Measurements from ENCODE around the gene NRAS. TPM values are rescaled to one million over a fixed set of nuclear protein-coding genes. Genes with fewer than 3 reads are reported as not detected.

The NRAS gene
- total RNA-seq, 2 donors from 2014 or later = 23.4 to 24.6 TPM

DNA sequence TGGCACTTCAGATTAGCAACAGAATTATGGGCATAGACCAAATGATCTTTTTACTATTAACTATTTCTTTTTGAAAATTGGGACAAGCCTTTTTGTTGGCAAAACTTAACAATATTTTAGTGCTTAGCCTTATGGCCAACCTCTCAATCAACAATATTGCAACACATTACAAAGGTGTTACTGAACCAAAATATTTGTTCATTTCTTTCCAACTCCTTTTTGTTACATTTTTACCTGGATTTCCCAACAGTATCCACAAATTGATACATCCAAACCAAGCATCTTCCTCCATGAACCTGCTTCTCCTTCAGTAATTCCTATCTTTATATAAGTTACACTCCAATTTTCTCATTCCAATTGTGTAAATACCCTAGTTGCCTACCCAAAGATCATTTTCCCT lies 19.8 kb downstream of the NRAS start:
- intact Hi-C loops (cut with DNase I) = no loop called here
- H3K9me3 ChIP-seq = no peaks in the 10 kb centered on the region

DNA sequence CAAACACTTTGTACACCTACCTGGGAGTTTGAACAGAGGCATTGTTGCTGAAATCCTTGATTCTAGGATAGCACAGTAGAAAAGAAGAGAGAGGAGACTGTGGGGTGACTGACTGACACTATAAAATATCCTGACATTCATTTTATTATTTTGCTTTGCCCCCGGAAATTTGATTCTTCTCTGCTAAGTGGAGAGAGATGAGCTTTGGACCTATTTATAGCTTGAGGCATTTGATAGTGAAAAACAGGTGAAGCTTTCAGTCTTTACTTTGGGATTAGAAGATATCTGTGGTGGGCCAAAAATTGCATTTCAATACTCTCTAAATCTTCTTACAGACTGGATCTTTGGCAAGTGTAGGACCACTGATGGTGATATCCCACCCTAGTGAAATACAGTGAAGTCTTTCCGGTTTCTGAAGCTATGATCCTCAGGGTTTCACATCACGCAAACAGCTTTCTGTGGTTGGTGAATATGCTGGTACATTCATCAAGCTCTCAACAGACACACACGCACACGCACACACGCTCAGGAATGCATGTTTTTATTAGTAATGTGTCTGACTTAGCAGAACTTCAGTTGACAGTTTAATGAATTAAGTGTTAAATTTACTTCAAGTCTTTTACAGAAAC lies 21.0 kb downstream of the NRAS start, which contains the start of gene AMPD1:
AMPD1 (minus strand) TSS at position 117 of the 629 bp plus-strand sequence; CDS start at position 42, 75 bp downstream.
- Histone ChIP-seq H3K36me3 (no peaks in the 10 kb centered on the region), H3K27me3 (replicated peaks; ENCODE audit: insufficient read depth) (no peaks in the 10 kb centered on the region), H3K9me3 (no peaks in the 10 kb centered on the region), H3K4me1 (replicated peaks) (no peaks in the 10 kb centered on the region), H3K4me3 (no peak within 1 kb of the TSS), H3K27ac (no peak within 1 kb of the TSS)
- TF ChIP-seq POLR2A (IDR thresholded peaks at IDR 0.05) = no peak
- TF ChIP-seq, protein P1, sequence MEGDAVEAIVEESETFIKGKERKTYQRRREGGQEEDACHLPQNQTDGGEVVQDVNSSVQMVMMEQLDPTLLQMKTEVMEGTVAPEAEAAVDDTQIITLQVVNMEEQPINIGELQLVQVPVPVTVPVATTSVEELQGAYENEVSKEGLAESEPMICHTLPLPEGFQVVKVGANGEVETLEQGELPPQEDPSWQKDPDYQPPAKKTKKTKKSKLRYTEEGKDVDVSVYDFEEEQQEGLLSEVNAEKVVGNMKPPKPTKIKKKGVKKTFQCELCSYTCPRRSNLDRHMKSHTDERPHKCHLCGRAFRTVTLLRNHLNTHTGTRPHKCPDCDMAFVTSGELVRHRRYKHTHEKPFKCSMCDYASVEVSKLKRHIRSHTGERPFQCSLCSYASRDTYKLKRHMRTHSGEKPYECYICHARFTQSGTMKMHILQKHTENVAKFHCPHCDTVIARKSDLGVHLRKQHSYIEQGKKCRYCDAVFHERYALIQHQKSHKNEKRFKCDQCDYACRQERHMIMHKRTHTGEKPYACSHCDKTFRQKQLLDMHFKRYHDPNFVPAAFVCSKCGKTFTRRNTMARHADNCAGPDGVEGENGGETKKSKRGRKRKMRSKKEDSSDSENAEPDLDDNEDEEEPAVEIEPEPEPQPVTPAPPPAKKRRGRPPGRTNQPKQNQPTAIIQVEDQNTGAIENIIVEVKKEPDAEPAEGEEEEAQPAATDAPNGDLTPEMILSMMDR (IDR thresholded peaks at IDR 0.05) = no peak
- no peak for TF ChIP-seq POLR2AphosphoS5 (IDR thresholded peaks at IDR 0.05)
- intact Hi-C loops (cut with DNase I) = no loop called here
- 23% methylated on average over 6 of the region's 6 CpGs for WGBS
- no peak for DNase-seq (ENCODE audit: low spot score)

More for the DNA sequence above, 19.8 kb downstream of the NRAS start:
- no peaks in the 10 kb centered on the region for H3K27me3 ChIP-seq (replicated peaks; ENCODE audit: insufficient read depth)
- TF ChIP-seq POLR2A (IDR thresholded peaks at IDR 0.05) (no peak), POLR2AphosphoS5 (IDR thresholded peaks at IDR 0.05) (no peak)
- no peak overlapping the region for H3K27ac ChIP-seq
- no peaks in the 10 kb centered on the region for H3K4me1 ChIP-seq (replicated peaks)
- H3K36me3 ChIP-seq = no peaks in the 10 kb centered on the region
- DNase-seq (ENCODE audit: low spot score) = no peak
- no peak overlapping the region for H3K4me3 ChIP-seq

DNA sequence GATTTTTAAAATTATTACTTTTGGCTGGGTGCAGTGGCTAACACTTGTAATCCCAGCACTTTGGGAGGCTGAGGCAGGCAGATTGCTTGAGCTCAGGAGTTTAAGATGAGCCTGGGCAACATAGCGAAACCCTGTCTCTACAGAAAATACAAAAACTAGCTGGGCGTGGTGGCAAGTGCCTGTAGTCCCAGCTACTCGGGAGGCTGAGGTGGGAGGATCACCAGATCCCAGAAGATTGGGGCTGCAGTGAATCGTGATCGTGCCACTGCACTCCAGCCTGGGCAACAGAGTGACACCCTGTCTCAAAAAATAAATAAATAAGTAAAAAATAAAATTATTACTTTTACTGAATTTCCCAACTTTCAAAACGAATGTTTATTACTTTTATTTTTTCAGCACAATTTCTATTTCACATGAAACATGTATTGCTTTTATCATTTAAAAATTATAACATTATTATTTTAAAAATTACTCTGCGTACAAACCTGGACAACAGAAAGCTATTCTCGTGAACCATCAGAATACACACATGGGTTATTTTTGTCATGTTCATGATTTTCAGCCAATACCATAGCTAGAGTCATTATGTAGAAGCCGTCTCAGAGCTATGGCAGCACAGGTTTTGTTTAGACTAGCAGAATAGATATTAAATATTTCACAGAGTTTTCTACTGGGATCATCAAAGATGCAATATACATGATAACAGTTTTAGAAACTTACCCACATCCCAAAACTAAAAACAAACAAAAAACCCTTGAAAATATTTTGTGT lies 21.8 kb downstream of the NRAS start:
- DNase-seq (ENCODE audit: low spot score) = no peak
- no peaks in the 10 kb centered on the region for H3K9me3 ChIP-seq
- no peak overlapping the region for H3K27ac ChIP-seq
- WGBS = 87% methylated on average over 9 of the region's 9 CpGs
- H3K36me3 ChIP-seq = no peaks in the 10 kb centered on the region
- no peaks in the 10 kb centered on the region for H3K27me3 ChIP-seq (replicated peaks; ENCODE audit: insufficient read depth)
- H3K4me3 ChIP-seq = no peak overlapping the region
- intact Hi-C loops (cut with DNase I) = no loop called here
- no peaks in the 10 kb centered on the region for H3K4me1 ChIP-seq (replicated peaks)
- no peak for TF ChIP-seq POLR2A (IDR thresholded peaks at IDR 0.05)
- TF ChIP-seq POLR2AphosphoS5 (IDR thresholded peaks at IDR 0.05) = no peak
- TF ChIP-seq, protein P1 (IDR thresholded peaks at IDR 0.05) = no peak

DNA sequence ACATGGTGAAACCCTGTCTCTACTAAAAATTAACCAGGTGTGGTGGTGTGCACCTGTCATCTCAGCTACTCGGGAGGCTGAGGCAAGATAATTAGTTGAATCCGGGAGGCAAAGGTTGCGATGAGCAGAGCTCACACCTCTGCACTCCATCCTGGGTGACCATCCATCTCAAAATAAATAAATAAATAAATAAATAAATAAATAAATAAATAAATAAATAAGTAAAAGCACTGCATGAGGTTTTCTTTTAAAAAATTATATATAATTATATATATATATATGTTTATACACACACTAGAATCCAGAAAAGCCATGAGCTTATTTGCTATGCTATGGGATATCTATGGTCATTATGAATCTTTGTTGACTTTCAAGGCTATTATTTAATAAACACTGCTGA lies 23.6 kb downstream of the NRAS start:
- whole genome bisulfite sequencing = 86% methylated on average over 3 of the region's 3 CpGs
- DNase-seq (ENCODE audit: low spot score) = no peak
- intact Hi-C loops (cut with DNase I) = no loop called here
- Histone ChIP-seq H3K36me3 (no peaks in the 10 kb centered on the region), H3K9me3 (no peaks in the 10 kb centered on the region), H3K27ac (no peak overlapping the region), H3K4me1 (replicated peaks) (no peaks in the 10 kb centered on the region), H3K27me3 (replicated peaks; ENCODE audit: insufficient read depth) (no peaks in the 10 kb centered on the region), H3K4me3 (no peak overlapping the region)
- TF ChIP-seq, protein P1 (IDR thresholded peaks at IDR 0.05) = no peak
- TF ChIP-seq POLR2AphosphoS5 (IDR thresholded peaks at IDR 0.05) = no peak
- no peak for TF ChIP-seq POLR2A (IDR thresholded peaks at IDR 0.05)

DNA sequence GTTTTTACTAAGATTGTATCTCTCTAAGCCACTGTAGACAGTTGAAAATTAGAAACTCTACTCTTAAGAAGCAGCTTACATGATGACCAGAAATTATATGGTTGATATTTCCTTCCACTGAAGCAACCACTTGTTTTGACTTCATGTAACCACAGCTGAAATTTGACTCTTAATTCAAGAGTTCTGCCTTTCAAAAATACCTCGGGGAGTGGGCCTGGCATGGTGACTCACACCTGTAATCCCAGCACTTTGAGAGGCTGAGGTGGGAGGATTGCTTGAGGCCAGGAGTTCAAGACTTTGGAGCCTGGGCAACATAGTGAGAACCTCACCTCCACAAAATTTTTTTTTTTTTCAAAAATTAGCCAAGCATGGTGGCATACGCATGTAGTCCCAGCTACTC lies 25.5 kb downstream of the NRAS start:
- DNase-seq (ENCODE audit: low spot score) = no peak
- TF ChIP-seq POLR2A (IDR thresholded peaks at IDR 0.05) (no peak), POLR2AphosphoS5 (IDR thresholded peaks at IDR 0.05) (no peak)
- TF ChIP-seq, protein P1 (IDR thresholded peaks at IDR 0.05) = no peak
- intact Hi-C loops (cut with DNase I) = no loop called here
- H3K36me3 ChIP-seq = no peaks in the 10 kb centered on the region
- WGBS = 75% methylated on average over 2 of the region's 2 CpGs
- H3K4me3 ChIP-seq = no peak overlapping the region
- no peaks in the 10 kb centered on the region for H3K9me3 ChIP-seq
- H3K27me3 ChIP-seq (replicated peaks; ENCODE audit: insufficient read depth) = no peaks in the 10 kb centered on the region
- no peaks in the 10 kb centered on the region for H3K4me1 ChIP-seq (replicated peaks)
- H3K27ac ChIP-seq = no peak overlapping the region
